Hematopoietic multipotent progenitor cell treated with erythropoietin and hydrocortisone succinate and interleukin-3 and kit ligand, for 6 days (in vitro differentiated cells): ENCODE results near the gene ARHGEF38.

Experiments used
- DNase-seq: peaks from one replicate; pipeline ENCODE4 v3.0.0-alpha.2; 2015

ARHGEF38 gene

GRCh38 chr4:105619188-105619931 is 66.9 kb downstream of the ARHGEF38 start:
- DNase-seq, result peak; percentile 66

- DNase-seq, result peak; percentile 8
Observed at GRCh38 chr4:105620640-105621323, 68.4 kb downstream of the ARHGEF38 start.

- no peak for DNase-seq
Observed at GRCh38 chr4:105622269-105622668, 69.8 kb downstream of the ARHGEF38 start.

GRCh38 chr4:105623099-105623498 is 70.7 kb downstream of the ARHGEF38 start:
- DNase-seq, result no peak

GRCh38 chr4:105624530-105624929 is 72.1 kb downstream of the ARHGEF38 start:
- DNase-seq, result peak; percentile 39

GRCh38 chr4:105625214-105625613 is 72.8 kb downstream of the ARHGEF38 start:
- no peak for DNase-seq

GRCh38 chr4:105626846-105627245 is 74.4 kb downstream of the ARHGEF38 start:
- no peak for DNase-seq

- no peak for DNase-seq
Observed at GRCh38 chr4:105627620-105628019, 75.2 kb downstream of the ARHGEF38 start.

GRCh38 chr4:105630670-105631655 is 78.5 kb downstream of the ARHGEF38 start:
- no peak for DNase-seq

- peak; percentile 39 for DNase-seq
Observed at GRCh38 chr4:105631818-105632400, 79.5 kb downstream of the ARHGEF38 start.

- DNase-seq, result no peak
Observed at GRCh38 chr4:105632599-105632998, 80.2 kb downstream of the ARHGEF38 start.

- no peak for DNase-seq
Observed at GRCh38 chr4:105633241-105633640, 80.8 kb downstream of the ARHGEF38 start.

- DNase-seq, result no peak
Observed at GRCh38 chr4:105634402-105635080, 82.1 kb downstream of the ARHGEF38 start.

GRCh38 chr4:105637408-105638176 is 85.2 kb downstream of the ARHGEF38 start:
- peak; percentile 75 for DNase-seq

GRCh38 chr4:105641845-105642244 is 89.4 kb downstream of the ARHGEF38 start:
- no peak for DNase-seq

GRCh38 chr4:105644257-105644656 is 91.8 kb downstream of the ARHGEF38 start:
- DNase-seq, result no peak

GRCh38 chr4:105645440-105645839 is 93.0 kb downstream of the ARHGEF38 start:
- DNase-seq, result no peak

GRCh38 chr4:105650190-105650589 is 97.8 kb downstream of the ARHGEF38 start:
- peak; percentile 71 for DNase-seq

GRCh38 chr4:105651884-105652283 is 99.5 kb downstream of the ARHGEF38 start:
- DNase-seq, result no peak

GRCh38 chr4:105652286-105652888 is 100.0 kb downstream of the ARHGEF38 start:
- DNase-seq, result no peak
